D341Med (cell line): ENCODE results near the gene ZNF628.

Experiments used
- DNase-seq: peaks from one replicate; pipeline ENCODE4 v3.0.0; 2012; ENCODE audit warnings: low spot score

The ZNF628 gene

DNA sequence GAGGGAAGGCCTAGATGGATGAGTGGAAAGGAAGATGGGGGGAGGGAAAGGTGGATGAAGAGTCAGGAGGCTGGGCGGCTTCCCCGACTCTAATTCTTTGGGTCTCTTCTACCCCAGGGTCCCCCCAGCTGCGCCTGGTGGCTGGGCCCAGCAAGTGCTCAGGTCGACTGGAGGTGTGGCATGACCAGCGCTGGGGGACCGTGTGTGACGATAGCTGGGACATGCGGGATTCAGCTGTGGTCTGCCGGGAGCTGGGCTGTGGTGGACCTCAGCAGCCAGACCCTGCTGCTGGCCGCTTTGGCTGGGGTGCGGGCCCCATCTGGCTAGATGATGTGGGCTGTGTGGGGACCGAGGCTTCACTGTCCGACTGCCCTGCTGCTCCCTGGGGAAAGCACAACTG, 21.3 kb downstream of the ZNF628 start:
- DNase-seq = no peak

DNA sequence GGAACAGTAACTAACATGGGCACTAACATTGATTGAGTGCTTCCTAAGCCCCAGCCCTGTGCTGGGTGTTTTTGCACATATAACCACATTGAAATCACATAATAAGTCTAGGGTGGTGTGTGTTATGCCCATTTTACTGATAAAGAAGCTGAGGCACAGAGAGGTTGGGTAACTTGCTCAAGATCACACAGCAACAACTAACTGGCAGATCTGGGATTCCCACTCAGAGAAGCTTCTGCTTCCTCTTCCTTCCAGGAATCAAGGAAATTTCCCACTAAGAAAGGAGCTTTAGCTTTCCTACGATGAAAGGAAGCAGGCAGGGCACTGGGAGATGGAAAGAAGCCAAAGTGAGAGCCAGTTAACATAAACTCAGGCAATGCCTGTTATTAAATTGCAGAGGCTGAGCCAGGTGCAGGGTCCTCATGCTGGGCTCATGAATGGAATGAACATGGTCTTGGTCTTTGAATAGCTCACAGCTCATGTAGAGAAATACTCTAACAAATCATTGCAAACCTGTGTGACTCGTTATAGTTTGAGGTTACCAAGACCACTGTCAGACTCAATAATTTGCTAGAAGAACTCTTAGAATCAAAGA, 21.9 kb downstream of the ZNF628 start:
- DNase-seq = no peak

DNA sequence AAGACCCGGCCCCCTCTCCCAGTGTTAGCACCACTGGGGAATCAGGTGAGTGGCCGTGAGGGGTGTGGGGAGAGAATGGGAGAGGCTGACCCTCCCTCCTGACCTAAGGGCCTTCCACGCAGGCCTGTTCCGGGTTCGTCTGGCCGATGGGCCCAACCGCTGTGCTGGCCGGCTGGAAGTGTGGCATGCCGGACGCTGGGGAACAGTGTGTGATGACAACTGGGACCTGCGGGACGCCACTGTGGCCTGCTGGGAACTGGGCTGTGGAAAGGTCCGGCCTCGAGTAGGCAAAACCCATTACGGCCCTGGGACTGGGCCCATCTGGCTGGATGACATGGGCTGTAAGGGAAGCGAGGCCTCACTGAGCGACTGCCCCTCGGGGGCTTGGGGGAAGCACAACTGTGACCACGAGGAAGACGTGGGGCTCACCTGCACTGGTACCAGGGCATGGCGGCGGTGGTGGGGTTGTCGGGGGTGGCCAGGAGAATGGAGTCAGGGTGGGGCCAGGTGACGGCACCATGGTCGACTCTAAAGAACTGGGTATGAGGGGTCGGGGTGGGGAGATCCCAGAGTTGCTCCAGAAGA, 24.0 kb downstream of the ZNF628 start:
- DNase-seq = no peak

DNA sequence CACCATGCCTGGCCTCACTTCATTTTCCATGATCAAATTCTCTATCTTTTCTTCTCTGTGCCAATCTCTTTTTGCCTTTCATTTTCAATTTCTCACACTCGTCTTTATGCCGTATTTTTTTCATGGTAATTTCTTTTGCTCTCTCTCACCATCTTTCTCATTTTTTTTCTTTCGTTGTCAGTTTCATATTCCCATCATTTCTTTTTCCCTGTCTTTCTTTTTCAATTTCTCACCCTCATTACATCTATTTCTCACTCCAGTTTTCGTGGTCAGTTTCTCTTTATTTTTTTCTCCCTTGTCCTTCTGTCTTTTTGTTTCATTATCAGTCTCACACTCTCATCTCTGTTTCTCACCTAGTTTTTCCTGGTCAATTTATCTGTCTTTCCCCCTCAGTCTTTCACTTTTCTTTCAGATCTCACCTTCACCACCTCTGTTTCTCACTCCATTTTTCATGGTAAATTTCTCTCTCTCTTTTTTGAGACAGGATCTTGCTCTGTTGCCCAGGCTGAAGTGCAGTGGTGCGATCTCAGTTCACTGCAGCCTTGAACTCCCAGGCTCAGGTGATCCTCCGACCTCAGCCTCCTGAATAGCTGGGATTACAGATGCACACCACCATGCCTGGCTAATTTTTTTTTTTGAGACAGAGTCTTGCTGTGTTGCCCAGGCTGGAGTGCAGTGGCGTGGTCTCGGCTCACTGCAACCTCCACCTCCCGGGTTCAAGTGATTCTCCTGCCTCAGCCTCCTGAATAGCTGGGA, 26.0 kb downstream of the ZNF628 start:
- DNase-seq = no peak

DNA sequence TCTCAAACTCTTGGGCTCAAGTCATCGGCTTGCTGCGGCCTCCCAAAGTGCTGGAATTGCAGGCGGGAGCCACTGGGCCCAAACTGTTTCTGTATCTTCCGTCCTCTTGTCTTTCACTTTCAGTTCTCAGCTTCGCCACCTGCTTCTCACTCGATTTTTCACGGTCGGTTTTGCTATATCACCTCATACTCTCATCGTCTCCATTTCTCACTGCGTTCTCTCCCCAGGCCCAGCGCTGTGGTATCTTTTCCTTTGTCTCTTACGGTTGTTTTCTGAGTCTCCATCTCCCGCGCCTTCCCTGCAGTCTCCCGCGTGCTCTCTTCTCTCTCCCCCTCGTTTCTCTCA, 26.7 kb downstream of the ZNF628 start:
- no peak for DNase-seq

DNA sequence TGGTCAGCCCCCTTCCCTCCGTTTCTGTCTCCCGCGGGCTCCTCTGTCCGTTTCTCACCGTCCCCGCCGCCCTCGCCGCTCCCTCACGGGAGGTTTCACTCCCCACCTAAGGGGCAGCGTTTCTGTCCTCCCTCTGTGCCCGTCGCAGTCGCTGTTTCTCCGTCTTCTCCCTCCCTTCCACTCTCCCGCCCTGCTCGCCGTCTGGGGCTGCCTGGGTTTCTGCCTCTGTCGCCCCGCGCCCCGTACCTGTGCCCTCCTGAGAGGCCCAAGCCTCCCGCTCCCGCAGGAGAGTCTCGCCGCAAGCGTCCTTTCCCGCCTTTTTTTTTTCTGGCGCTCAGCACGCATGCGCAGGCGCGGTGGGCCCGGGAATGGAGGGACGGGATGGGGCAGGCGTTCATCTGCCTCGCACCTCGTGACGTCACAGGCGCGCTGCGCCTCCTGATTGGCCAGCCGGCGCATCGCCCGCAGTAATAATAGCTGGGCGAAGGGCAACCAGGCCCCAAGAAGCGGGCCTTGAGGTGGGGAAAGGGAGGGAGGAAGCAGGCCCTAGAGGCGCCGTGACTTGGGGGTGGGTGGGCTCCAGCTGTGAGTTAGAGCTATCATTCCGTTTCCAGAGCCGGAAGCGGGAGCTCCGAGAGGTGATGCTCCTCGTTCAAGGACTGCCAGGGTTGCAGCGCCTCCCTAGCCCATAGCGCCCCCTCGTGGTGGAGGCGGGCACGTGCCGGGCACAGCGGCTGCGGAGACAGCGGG, 27.3 kb downstream of the ZNF628 start:
- DNase-seq = peak; percentile 99

DNA sequence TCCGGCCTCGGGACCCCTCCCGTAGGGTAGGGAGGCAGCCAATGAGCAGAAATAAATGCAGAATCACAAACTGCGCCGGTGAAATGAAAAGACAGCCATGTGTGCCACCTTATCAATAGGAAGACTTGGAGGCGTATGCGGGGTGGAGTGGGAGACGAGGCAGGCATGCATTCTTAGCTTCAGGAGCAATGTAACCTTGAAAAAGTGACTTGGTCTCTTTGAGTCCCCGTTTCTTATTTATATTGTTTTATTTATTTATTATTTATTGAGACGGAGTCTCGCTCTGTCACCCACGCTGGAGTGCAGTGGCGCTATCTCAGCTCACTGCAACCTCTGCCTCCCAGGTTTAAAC, 27.8 kb downstream of the ZNF628 start:
- DNase-seq = no peak

DNA sequence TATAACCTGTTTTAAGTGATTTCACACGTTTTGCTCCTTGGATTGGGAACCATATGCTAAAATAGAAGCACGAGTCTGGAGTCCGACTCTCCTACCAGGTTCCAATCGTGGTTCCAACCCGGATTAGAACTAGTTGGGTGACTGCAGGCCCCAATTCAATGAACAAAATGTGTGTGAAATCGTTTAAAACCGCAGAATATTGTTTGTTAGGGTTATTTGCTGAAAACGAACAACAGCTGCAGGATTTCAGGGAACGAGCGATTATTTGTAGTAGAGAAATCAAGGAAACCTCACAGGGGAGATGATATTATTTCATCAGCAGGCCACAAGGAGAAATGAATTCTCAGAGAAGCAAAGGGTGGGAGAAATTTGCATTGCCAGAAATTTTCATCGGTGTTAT, 28.6 kb downstream of the ZNF628 start:
- DNase-seq = no peak

DNA sequence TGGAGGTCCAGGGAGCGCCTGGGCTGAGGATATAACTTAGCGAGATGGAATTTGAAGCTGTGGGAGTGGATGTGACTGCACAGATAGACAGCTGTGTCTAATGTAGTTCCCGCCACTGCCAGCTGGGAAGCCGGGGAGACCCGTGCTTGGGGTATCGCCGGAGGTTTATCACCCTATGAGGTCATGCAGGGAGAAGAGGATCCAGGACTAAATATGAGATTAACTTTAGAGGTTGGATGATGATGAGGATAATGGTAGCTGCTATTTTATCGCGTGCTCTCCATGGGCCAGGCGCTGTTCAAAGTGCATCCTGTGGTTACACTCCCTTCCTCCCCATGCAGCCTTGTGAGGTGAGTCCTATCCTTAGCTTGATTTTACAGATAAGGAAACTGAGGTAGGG, 31.7 kb downstream of the ZNF628 start:
- no peak for DNase-seq

DNA sequence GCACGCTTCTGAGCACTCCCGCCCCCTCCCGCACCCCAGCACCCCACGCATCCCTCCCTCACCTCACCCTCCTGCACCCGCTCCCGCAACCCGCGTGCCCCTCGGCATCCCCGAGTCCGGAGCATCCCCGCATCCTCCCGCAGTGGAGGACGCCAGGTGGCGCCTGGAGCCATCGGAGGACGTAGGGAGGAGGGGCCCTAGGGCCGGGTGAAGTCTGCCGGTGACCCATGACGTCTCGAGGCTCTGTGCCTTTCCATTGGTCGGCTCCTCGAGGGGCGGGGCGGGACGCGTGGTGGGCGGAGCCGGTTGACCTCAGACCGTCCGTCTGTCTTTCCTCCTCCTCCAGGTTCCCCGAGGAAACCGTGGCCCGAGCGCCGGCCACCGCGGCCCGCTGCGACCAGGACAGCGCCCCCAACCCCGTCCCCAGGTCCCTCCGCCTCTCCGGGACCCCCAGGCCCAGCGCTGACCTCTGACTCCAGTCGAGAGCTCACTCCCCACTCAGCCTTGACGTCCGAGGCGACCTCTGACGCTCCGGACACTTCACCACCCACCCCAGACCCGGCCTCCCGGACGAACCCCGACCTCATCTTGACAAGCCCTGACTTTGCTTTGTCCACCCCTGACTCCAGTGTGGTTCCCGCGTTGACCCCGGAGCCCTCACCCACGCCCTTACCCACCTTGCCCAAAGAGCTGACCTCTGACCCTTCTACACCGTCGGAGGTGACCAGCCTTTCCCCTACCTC, 40.6 kb downstream of the ZNF628 start:
- DNase-seq = peak; percentile 99

DNA sequence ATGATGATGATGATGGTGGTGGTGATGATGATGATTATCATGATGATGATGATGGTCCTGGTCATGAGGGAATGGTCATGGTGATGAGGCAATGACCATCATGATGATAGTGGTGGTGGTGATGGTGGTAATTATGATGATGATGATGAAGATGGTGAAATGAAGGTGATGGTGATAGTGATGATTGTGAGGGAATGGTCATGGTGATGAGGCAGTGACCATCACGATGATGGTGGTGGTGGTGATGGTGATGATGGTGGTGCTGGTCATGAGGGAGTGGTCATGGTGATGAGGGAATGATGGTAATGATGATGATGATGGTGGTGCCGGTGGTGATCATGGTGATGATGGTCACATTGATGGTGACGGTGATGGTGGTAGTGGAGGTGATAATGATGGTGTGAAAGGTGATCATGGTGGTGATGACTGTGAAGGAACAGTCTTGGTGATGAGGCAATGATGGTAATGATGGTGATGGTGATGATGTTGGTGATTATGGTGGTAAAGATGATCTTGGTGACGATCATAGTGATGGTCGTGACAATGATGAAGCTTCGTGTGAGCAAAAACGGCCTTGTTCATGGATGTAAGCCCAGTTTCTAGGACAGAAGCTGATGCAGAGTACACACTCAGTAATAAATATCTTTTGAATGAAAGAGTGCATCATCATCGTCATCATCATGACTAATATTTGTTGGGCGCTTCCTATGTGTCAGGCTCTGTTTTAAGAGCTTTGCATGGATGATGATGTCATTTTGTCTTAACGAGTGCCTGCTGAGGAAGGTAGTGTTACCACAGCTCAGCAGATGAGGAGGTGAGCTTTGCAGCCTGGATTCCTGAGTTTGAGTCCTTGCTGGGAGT, 43.3 kb downstream of the ZNF628 start:
- DNase-seq = no peak

DNA sequence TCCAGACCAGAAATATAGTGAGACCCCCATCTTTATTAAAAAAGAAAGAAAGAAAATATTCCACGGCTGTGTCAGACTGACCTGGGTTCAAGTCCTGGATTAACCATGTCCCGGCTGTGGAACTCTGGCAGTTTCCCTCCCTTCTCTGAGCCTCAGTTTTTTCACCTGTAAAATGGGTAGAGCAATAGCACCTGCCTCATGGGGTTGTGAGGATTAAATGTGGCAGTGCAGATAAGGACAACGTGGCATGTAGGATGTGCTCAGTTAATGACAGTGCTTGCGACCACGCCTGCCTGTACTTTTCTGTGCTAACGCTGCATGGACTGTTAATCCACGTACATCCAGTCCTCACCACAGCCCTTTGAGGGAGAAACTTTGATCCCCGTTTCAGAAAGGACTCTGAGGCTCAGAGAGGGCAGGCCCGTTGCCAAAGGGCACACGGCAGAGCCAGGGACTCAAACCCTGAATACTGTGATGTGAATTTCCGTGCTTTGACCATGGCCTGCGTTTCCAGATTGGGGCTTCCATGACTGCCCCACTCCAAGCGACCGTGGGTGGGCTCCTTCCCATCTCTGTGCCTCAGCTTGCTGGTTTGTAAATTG, 44.4 kb downstream of the ZNF628 start:
- no peak for DNase-seq

DNA sequence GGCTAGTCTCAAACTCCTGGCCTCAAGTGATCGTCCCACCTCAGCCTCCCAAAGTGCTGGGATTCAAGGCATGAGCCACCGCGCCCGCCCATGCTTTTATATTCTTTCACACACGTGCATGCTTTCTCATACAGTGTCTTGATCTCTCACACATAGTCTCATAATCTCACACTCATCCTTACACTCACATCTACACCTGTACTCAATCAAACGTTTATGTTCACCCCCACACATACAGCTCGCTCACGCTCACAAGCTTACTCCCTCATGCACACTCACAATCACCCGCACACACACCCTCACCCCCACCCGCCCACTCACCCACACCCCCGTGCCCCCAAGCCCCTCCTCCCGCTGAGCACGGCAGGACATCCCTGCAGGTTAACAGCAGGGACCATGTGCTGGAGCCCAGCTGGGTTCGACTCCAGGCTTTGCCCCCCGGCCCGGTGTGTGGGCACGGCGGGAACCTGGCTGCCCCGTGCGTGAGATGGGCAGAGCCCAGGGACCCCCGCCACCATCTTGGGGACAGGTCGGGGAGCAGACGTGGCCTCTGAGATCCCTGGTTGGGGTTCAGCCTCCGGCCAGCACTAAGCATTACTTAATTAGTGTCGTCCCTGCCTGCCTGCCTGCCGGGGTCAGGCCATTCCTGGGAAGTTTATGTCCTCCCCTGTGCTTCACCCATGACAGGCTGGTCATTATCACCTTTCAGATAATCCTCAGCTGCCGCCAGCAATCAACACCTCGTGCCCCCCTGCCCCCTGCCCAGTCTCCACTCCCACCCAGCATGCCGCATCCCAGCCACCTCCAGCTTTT, 49.1 kb downstream of the ZNF628 start:
- peak; percentile 34 for DNase-seq

DNA sequence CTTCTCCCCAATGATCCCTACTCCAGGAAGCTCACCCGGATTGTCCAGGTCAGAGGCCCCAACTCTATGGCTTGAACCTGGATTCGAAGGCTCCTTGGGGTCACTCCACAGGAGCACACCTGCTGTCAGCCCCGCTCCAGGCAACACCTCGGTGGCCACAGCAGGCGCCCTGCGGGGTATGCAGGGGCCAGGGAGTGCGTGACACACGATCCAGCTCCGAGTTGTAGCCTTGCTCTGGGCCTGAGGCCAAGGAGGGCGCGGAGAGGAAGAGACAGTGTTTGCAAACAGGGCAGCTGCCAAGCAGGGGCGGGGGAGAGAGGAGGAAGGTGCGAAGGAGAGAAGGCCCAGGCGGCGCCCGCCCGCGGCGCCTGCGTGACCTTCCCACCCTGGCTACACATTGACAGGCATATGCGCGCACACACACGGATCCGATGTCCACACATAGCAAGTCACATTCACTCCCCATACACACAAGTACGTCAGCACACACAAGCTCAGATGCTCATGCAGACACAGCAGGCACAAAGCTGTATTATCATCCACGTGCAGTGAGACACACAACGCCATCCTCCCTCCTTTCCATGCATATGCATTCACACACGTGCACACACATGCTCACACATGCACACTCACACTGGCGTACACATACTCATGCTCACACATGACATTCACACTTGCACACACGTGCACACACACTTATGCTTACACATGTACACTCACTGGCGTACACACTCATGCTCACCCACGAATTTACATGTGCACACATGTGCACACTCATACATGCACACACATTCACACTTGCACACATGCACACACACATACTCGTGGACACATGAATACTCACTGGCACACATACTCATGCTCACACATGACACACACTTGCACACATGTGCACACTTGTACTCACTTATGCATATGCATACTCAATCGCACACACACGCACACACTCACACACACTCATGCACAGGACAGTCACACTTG, 50.1 kb downstream of the ZNF628 start:
- DNase-seq = peak; percentile 64

DNA sequence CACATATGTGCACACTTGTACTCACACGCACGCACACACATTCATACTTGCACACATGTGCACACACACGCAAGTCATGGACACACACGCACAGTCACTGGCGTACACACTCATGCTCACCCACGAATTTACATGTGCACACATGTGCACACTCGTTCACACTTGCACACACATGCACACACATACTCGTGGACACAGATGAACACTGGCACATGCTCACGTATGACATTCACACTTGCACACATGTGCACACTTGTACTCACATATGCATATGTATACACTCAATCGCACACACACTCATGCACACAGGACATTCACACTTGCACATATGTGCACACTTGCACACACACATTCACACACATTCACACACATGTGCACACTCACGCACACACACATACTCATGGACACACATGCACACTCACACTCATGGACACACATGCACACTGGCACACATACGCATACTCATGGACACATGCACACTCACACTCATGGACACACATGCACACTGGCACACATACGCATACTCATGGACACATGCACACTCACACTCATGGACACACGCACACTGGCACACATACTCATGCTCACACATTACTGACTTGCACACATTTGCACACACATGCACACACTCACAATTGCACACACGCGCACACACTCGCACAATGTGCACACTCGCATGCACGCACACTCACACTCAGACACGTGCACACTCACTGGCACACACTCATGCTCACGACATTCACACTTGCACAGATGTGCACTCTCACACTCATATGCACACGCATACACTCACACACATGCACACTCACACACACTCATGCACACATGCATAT, 51.0 kb downstream of the ZNF628 start:
- no peak for DNase-seq

DNA sequence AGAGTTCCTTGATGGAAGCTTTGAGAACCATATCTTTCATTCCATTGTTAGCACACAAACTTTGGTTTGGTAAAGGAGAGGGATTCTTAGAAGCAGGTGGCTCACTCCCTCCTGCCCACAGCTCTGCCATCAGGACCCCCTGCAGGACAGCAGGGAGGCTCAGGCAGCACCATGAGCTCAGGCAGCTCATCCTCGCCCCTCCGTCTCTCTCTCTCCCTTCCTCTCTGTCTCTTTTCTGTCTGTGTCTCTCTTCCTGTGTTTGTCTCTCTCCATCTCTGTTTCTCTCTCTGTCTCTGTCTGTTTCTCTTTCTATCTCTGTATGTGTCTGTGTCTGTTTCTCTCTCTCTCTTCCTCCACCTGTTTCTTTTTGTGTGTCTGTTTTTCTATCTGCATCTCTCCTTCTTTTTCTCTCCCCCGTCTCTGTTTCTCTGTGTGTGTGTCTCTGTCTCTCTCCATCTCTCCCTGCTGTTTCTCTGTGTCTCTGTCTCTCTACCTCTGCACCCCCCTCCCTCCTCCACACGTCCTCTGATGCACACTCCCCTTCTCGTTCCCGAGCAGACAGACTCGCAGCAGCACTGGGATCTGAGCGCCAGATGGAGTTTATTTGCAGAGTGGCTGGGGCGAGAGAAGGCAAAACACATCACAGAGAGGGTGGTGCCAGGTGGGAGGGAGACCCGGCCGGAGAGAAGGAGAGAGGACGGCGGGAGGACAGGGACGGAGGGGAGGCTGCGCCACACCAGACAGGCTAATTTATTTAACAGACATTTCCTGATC, 51.8 kb downstream of the ZNF628 start:
- peak; percentile 72 for DNase-seq

DNA sequence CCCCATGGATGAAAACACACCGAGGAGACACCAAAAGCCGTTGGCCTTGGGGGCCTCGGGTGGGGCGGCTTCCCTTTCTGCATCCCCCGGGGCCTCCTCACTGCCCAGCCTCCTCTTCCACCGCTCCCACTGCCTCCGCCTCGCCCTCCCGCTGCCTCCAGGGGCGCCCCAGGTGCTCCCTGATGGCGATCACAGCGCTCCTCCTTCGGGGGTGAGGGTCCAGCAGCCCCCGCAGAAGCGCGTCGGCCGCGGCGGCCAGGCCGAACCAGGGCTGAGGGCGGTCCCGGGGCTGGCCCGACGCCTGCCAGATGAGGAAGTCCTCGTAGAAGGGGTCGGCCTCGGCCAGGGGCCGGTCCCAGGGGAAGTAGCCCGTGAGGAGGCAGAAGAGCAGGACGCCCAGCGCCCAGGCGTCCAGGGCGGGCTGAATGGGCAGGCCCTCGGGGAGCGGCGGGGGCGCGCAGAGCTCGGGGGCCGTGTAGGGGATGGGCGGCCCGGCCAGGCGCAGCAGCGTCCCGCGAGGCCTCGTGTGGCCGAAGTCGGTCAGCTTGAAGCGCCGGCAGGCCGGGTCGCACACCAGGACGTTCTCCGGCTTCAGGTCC, 53.3 kb downstream of the ZNF628 start:
- DNase-seq = no peak
